T-cell (primary cell): ENCODE results near the gene FBLN2. TPM values are rescaled to one million over a fixed set of nuclear protein-coding genes. Genes with fewer than 3 reads are reported as not detected.

Source experiments
- ATAC-seq, 4 experiments: fragments of 200-7000 bp in 3 of 4; fragments of 150-1000 bp in 1 of 4; cut with Tn5 transposase; replicated peaks in 1 of 4; 1 replicate in 3 of 4; 2 replicates in 1 of 4; pipeline ENCODE4 v1.10.0; 2021; ENCODE audit warnings: moderate library complexity in 3 of 4, mild to moderate bottlenecking in 2 of 4, moderate number of reproducible peaks in 1 of 4
- CTCF ChIA-PET, 2 donors: fragments of 300-600 bp; sonication (Branson Sonifier 250); formaldehyde crosslinking; loops; one replicate each; lab custom pipeline; 2022; ENCODE audit warnings: antibody characterized with exemption in 2 of 2; lab: Charles Lee
- POLR2A ChIA-PET, 2 donors: fragments of 300-600 bp; sonication (Branson Sonifier 250); formaldehyde crosslinking; loops; one replicate each; lab custom pipeline; 2022; ENCODE audit warnings: antibody characterized with exemption in 2 of 2; lab: Charles Lee
- DNase-seq, 35 experiments: peaks; one replicate each; pipeline versions ENCODE4 v3.0.0 to v3.0.0-alpha.2; 2013 to 2023
- H3K27ac ChIP-seq: one replicate; pipeline ENCODE4 v1.5.1; 2013; ENCODE audit warnings: low read length
- H3K27me3 ChIP-seq, 2 experiments: replicated peaks in 1 of 2; 1 replicate in 1 of 2; 2 replicates in 1 of 2; pipeline versions ENCODE4 v1.6.1 to v1.7.0; 2013; ENCODE audit warnings: low read length in 1 of 2, mixed read lengths in 1 of 2; ENCODE audit not compliant: control insufficient read depth in 2 of 2, insufficient read depth in 2 of 2; ENCODE audit errors: extremely low read depth in 1 of 2
- H3K36me3 ChIP-seq, 2 donors: 1 replicate in 1 of 2; 2 replicates in 1 of 2; pipeline versions ENCODE4 v1.6.1 to v1.7.0; 2013; ENCODE audit warnings: low read length in 1 of 2; ENCODE audit not compliant: control insufficient read depth in 2 of 2, insufficient read depth in 1 of 2; ENCODE audit errors: extremely low read depth in 1 of 2
- H3K4me1 ChIP-seq, 2 experiments: 1 replicate in 1 of 2; 2 replicates in 1 of 2; pipeline versions ENCODE4 v1.6.1 to v1.7.0; 2013; ENCODE audit warnings: low read length in 2 of 2, mixed read lengths in 1 of 2; ENCODE audit not compliant: insufficient read depth in 2 of 2, control insufficient read depth in 1 of 2; ENCODE audit errors: extremely low read depth in 1 of 2
- H3K4me3 ChIP-seq, 2 donors: 1 replicate in 1 of 2; 2 replicates in 1 of 2; pipeline versions ENCODE4 v1.5.1 to v1.7.0; 2013; ENCODE audit warnings: mild to moderate bottlenecking in 2 of 2, low read length in 1 of 2, moderate library complexity in 1 of 2; ENCODE audit not compliant: control insufficient read depth in 1 of 2; ENCODE audit errors: extremely low read depth in 1 of 2
- H3K9me3 ChIP-seq: 2 replicates; pipeline ENCODE4 v1.7.0; 2013
- H3K27ac Mint-ChIP-seq, 2 donors: one replicate each; pipeline ENCODE4 v1.8.0; 2020 to 2021; ENCODE audit warnings: mild to moderate bottlenecking in 2 of 2, mixed read lengths in 2 of 2
- H3K27me3 Mint-ChIP-seq, 2 donors: one replicate each; pipeline ENCODE4 v1.8.0; 2021 to 2022; ENCODE audit warnings: mixed read lengths in 2 of 2
- H3K36me3 Mint-ChIP-seq: one replicate; pipeline ENCODE4 v1.8.0; 2021; ENCODE audit warnings: mixed read lengths
- H3K4me1 Mint-ChIP-seq, 3 donors: one replicate each; pipeline ENCODE4 v1.8.0; 2020 to 2022; ENCODE audit warnings: mixed read lengths in 3 of 3, mild to moderate bottlenecking in 1 of 3
- H3K4me3 Mint-ChIP-seq, 3 donors: one replicate each; pipeline ENCODE4 v1.8.0; 2020 to 2022; ENCODE audit warnings: mild to moderate bottlenecking in 3 of 3, mixed read lengths in 3 of 3, moderate library complexity in 3 of 3
- H3K9me3 Mint-ChIP-seq, 3 donors: one replicate each; pipeline ENCODE4 v1.8.0; 2020 to 2022; ENCODE audit warnings: mixed read lengths in 3 of 3
- WGBS: methylation state at CpG from one replicate; pipeline ENCODE4 v1.1.5; 2013; ENCODE audit warnings: missing lambda C conversion rate; ENCODE audit not compliant: insufficient coverage; 5-methylcytosine and 5-hydroxymethylcytosine counted together
- total RNA-seq, 35 experiments: library from RNA in 6 of 35; stranded (reverse) in 6 of 35; fragments of 120-200 nt in 1 of 35; gene quantifications; one replicate each; pipeline versions ENCODE4 v1.2.1 to v1.2.4 and lab custom pipeline; 2013 to 2026

Gene FBLN2
- total RNA-seq, 5 donors from 2014 or later (not counting 1 experiment from before 2014, with no cell fraction given) = 1.5 to 5.8 (median 2.8) TPM

GRCh38 chr3:13570391-13571194 is 21.7 kb downstream of the FBLN2 start:
- ChIA-PET CTCF (no interaction called here), POLR2A (interaction anchor here in 1 of 2 donors (0.6 kb wide), 1 partner anchor 187 kb away, joined by 8 read pairs; no protein-coding TSS in a partner anchor)
- peaks cover 0 to 33% of the 10 kb centered on the region in 2 experiments for H3K27me3 ChIP-seq
- H3K36me3 ChIP-seq = peaks cover 0 to 4% of the 10 kb centered on the region in 2 donors
- H3K9me3 ChIP-seq = no peaks in the 10 kb centered on the region
- DNase-seq (no peak), ATAC-seq (no peak)
- no peaks in the 10 kb centered on the region for H3K4me1 ChIP-seq
- H3K27ac Mint-ChIP-seq = no peak overlapping the region
- no peaks in the 10 kb centered on the region for H3K9me3 Mint-ChIP-seq
- no peaks in the 10 kb centered on the region for H3K36me3 Mint-ChIP-seq
- no peak overlapping the region for H3K27ac ChIP-seq
- H3K27me3 Mint-ChIP-seq = peaks cover 6 to 10% of the 10 kb centered on the region in 2 donors
- 89% methylated on average over 40 of the region's 46 CpGs for WGBS
- H3K4me1 Mint-ChIP-seq = no peaks in the 10 kb centered on the region
- H3K4me3 Mint-ChIP-seq = no peak overlapping the region
- no peak overlapping the region for H3K4me3 ChIP-seq

GRCh38 chr3:13571264-13571663 is 22.3 kb downstream of the FBLN2 start:
- DNase-seq (no peak), ATAC-seq (no peak)
- peaks cover 0 to 4% of the 10 kb centered on the region in 2 donors for H3K36me3 ChIP-seq
- Mint-ChIP-seq H3K4me1 (no peaks in the 10 kb centered on the region), H3K36me3 (no peaks in the 10 kb centered on the region), H3K4me3 (no peak overlapping the region), H3K9me3 (no peaks in the 10 kb centered on the region), H3K27me3 (peaks cover 6 to 11% of the 10 kb centered on the region in 2 donors), H3K27ac (no peak overlapping the region)
- POLR2A ChIA-PET = interaction anchor here in 1 of 2 donors (0.6 kb wide), 1 partner anchor 938 kb away, joined by 3 read pairs; no protein-coding TSS in a partner anchor
- CTCF ChIA-PET = no interaction called here
- 96% methylated on average over 6 of the region's 11 CpGs for WGBS
- no peak overlapping the region for H3K27ac ChIP-seq
- no peaks in the 10 kb centered on the region for H3K9me3 ChIP-seq
- peaks cover 0 to 31% of the 10 kb centered on the region in 2 experiments for H3K27me3 ChIP-seq
- no peaks in the 10 kb centered on the region for H3K4me1 ChIP-seq
- H3K4me3 ChIP-seq = no peak overlapping the region

GRCh38 chr3:13571831-13572750 is 23.2 kb downstream of the FBLN2 start:
- WGBS = 87% methylated on average over 12 of the region's 18 CpGs

GRCh38 chr3:13572926-13573623 is 24.1 kb downstream of the FBLN2 start:
- Histone ChIP-seq H3K27ac (no peak overlapping the region), H3K4me3 (no peak overlapping the region), H3K36me3 (peaks cover 0 to 4% of the 10 kb centered on the region in 2 donors), H3K27me3 (peaks cover 0 to 25% of the 10 kb centered on the region in 2 experiments), H3K4me1 (no peaks in the 10 kb centered on the region), H3K9me3 (no peaks in the 10 kb centered on the region)
- ATAC-seq (no peak), DNase-seq (no peak)
- ChIA-PET POLR2A (no interaction called here), CTCF (no interaction called here)
- H3K27me3 Mint-ChIP-seq = peaks cover 6 to 8% of the 10 kb centered on the region in 2 donors
- H3K4me1 Mint-ChIP-seq = no peaks in the 10 kb centered on the region
- H3K36me3 Mint-ChIP-seq = no peaks in the 10 kb centered on the region
- 61% methylated on average over 9 of the region's 11 CpGs for WGBS
- no peak overlapping the region for H3K27ac Mint-ChIP-seq
- no peaks in the 10 kb centered on the region for H3K9me3 Mint-ChIP-seq
- no peak overlapping the region for H3K4me3 Mint-ChIP-seq

More at GRCh38 chr3:13571831-13572750, 23.2 kb downstream of the FBLN2 start:
- H3K36me3 ChIP-seq = peaks cover 0 to 4% of the 10 kb centered on the region in 2 donors
- DNase-seq (no peak), ATAC-seq (no peak)
- H3K4me3 Mint-ChIP-seq = no peak overlapping the region
- peaks cover 6 to 8% of the 10 kb centered on the region in 2 donors for H3K27me3 Mint-ChIP-seq
- CTCF ChIA-PET = no interaction called here
- no peaks in the 10 kb centered on the region for H3K36me3 Mint-ChIP-seq
- no peak overlapping the region for H3K4me3 ChIP-seq
- POLR2A ChIA-PET = interaction anchor here in 1 of 2 donors (0.6 kb wide), 1 partner anchor 937 kb away, joined by 3 read pairs; no protein-coding TSS in a partner anchor
- H3K27me3 ChIP-seq = peaks cover 0 to 25% of the 10 kb centered on the region in 2 experiments
- H3K9me3 Mint-ChIP-seq = no peaks in the 10 kb centered on the region
- no peaks in the 10 kb centered on the region for H3K9me3 ChIP-seq
- no peak overlapping the region for H3K27ac Mint-ChIP-seq
- H3K4me1 Mint-ChIP-seq = no peaks in the 10 kb centered on the region
- no peak overlapping the region for H3K27ac ChIP-seq
- no peaks in the 10 kb centered on the region for H3K4me1 ChIP-seq

- Mint-ChIP-seq H3K9me3 (no peaks in the 10 kb centered on the region), H3K36me3 (no peaks in the 10 kb centered on the region), H3K4me3 (no peak overlapping the region), H3K27me3 (peaks cover 0 to 8% of the 10 kb centered on the region in 2 donors), H3K27ac (no peak overlapping the region), H3K4me1 (no peaks in the 10 kb centered on the region)
- WGBS = 82% methylated on average over 18 of the region's 18 CpGs
- DNase-seq (no peak), ATAC-seq (no peak)
- H3K4me3 ChIP-seq = no peak overlapping the region
- H3K4me1 ChIP-seq = no peaks in the 10 kb centered on the region
- H3K27ac ChIP-seq = no peak overlapping the region
- H3K27me3 ChIP-seq = peaks cover 0 to 23% of the 10 kb centered on the region in 2 experiments
- no peaks in the 10 kb centered on the region for H3K9me3 ChIP-seq
- ChIA-PET POLR2A (interaction anchor here in 1 of 2 donors (0.6 kb wide), 2 partner anchors 623 to 1718 kb away, joined by 3 to 6 read pairs; no protein-coding TSS in a partner anchor), CTCF (interaction anchor here (0.6 kb wide), 3 partner anchors 74 to 657 kb away, joined by 3 to 5 read pairs (median 4); no protein-coding TSS in a partner anchor)
- peaks cover 0 to 4% of the 10 kb centered on the region in 2 donors for H3K36me3 ChIP-seq
Measured at GRCh38 chr3:13574083-13574797, 25.3 kb downstream of the FBLN2 start.
